ENCODE results near the gene ZCCHC24. TPM values are rescaled to one million over a fixed set of nuclear protein-coding genes. Genes with fewer than 3 reads are reported as not detected.

The ZCCHC24 gene
- total RNA-seq, 1 donor from 2014 or later: 180 TPM

GRCh38 chr10:79355420-79356017 is 89.9 kb downstream of the ZCCHC24 start:
- no peaks in the 10 kb centered on the region for H3K4me1 ChIP-seq
- TF ChIP-seq, protein P1, sequence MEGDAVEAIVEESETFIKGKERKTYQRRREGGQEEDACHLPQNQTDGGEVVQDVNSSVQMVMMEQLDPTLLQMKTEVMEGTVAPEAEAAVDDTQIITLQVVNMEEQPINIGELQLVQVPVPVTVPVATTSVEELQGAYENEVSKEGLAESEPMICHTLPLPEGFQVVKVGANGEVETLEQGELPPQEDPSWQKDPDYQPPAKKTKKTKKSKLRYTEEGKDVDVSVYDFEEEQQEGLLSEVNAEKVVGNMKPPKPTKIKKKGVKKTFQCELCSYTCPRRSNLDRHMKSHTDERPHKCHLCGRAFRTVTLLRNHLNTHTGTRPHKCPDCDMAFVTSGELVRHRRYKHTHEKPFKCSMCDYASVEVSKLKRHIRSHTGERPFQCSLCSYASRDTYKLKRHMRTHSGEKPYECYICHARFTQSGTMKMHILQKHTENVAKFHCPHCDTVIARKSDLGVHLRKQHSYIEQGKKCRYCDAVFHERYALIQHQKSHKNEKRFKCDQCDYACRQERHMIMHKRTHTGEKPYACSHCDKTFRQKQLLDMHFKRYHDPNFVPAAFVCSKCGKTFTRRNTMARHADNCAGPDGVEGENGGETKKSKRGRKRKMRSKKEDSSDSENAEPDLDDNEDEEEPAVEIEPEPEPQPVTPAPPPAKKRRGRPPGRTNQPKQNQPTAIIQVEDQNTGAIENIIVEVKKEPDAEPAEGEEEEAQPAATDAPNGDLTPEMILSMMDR (IDR thresholded peaks at IDR 0.05): no peak
- H3K27ac ChIP-seq: no peak overlapping the region
- no peaks in the 10 kb centered on the region for H3K9me3 ChIP-seq
- intact Hi-C loops (cut with DNase I): no loop called here
- H3K36me3 ChIP-seq: peaks cover 24 to 41% of the 10 kb centered on the region in 2 donors
- no peak overlapping the region for H3K4me3 ChIP-seq
- no peak for DNase-seq (ENCODE audit: low spot score in 2 of 2)
- H3K27me3 ChIP-seq: no peaks in the 10 kb centered on the region

DNA sequence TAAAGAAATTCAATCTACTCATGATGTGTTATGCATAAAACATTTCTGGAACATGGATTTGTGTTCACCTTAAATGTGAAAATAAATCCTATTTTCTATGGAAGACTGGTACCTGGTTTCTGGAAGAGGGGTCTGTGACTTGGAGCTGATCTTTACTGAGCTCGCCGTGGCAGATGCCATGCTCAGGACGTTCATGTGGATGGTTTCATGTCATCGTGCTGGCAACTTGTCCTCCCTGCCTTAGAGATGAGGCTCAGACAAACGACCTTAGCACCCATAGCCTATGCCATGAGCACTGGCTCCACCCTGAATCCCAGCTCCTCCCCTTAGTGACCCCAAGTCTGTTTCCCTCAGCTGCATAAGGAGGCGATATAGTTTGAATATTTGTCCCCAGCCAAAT is 90.8 kb downstream of the ZCCHC24 start:
- TF ChIP-seq, protein P1 (IDR thresholded peaks at IDR 0.05): no peak
- H3K27ac ChIP-seq: no peak overlapping the region
- H3K27me3 ChIP-seq: no peaks in the 10 kb centered on the region
- no peak overlapping the region for H3K4me3 ChIP-seq
- no peaks in the 10 kb centered on the region for H3K9me3 ChIP-seq
- intact Hi-C loops (cut with DNase I): no loop called here
- no peak for DNase-seq (ENCODE audit: low spot score in 2 of 2)
- peaks cover 24 to 50% of the 10 kb centered on the region in 2 donors for H3K36me3 ChIP-seq
- no peaks in the 10 kb centered on the region for H3K4me1 ChIP-seq

GRCh38 chr10:79354141-79354540 is 91.3 kb downstream of the ZCCHC24 start:
- H3K4me1 ChIP-seq: no peaks in the 10 kb centered on the region
- H3K4me3 ChIP-seq: no peak overlapping the region
- intact Hi-C loops (cut with DNase I): no loop called here
- TF ChIP-seq, protein P1 (IDR thresholded peaks at IDR 0.05): no peak
- no peaks in the 10 kb centered on the region for H3K9me3 ChIP-seq
- H3K27ac ChIP-seq: no peak overlapping the region
- H3K36me3 ChIP-seq: peaks cover 24 to 52% of the 10 kb centered on the region in 2 donors
- no peak for DNase-seq (ENCODE audit: low spot score in 2 of 2)
- H3K27me3 ChIP-seq: no peaks in the 10 kb centered on the region

DNA sequence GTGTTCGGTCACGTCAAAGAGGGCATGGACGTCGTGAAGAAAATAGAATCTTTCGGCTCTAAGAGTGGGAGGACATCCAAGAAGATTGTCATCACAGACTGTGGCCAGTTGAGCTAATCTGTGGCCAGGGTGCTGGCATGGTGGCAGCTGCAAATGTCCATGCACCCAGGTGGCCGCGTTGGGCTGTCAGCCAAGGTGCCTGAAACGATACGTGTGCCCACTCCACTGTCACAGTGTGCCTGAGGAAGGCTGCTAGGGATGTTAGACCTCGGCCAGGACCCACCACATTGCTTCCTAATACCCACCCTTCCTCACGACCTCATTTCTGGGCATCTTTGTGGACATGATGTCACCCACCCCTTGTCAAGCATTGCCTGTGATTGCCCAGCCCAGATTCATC is 91.7 kb downstream of the ZCCHC24 start:
- TF ChIP-seq, protein P1 (IDR thresholded peaks at IDR 0.05): no peak
- DNase-seq (ENCODE audit: low spot score in 2 of 2): no peak
- Histone ChIP-seq H3K4me1 (peaks cover 0 to under 1% of the 10 kb centered on the region in 2 donors), H3K27me3 (no peaks in the 10 kb centered on the region), H3K36me3 (peaks cover 24 to 52% of the 10 kb centered on the region in 2 donors), H3K27ac (no peak overlapping the region), H3K4me3 (no peak overlapping the region), H3K9me3 (no peaks in the 10 kb centered on the region)
- intact Hi-C loops (cut with DNase I): no loop called here

GRCh38 chr10:79353000-79353406 is 92.4 kb downstream of the ZCCHC24 start:
- H3K36me3 ChIP-seq: peaks cover 24 to 52% of the 10 kb centered on the region in 2 donors
- H3K27ac ChIP-seq: no peak overlapping the region
- H3K4me1 ChIP-seq: peaks cover 0 to 5% of the 10 kb centered on the region in 2 donors
- DNase-seq (ENCODE audit: low spot score in 2 of 2): no peak
- TF ChIP-seq, protein P1 (IDR thresholded peaks at IDR 0.05): no peak
- intact Hi-C loops (cut with DNase I): no loop called here
- H3K27me3 ChIP-seq: no peaks in the 10 kb centered on the region
- no peak overlapping the region for H3K4me3 ChIP-seq
- no peaks in the 10 kb centered on the region for H3K9me3 ChIP-seq

Measured in ascending aorta (tissue), 2 donors.